ENCODE data around the gene SLC25A15.
"Not testable (repeated sequence)": the region's sequence is repeated elsewhere in the genome, so short reads cannot be mapped to it uniquely, and the experiment has no call there.

Gene SLC25A15

DNA sequence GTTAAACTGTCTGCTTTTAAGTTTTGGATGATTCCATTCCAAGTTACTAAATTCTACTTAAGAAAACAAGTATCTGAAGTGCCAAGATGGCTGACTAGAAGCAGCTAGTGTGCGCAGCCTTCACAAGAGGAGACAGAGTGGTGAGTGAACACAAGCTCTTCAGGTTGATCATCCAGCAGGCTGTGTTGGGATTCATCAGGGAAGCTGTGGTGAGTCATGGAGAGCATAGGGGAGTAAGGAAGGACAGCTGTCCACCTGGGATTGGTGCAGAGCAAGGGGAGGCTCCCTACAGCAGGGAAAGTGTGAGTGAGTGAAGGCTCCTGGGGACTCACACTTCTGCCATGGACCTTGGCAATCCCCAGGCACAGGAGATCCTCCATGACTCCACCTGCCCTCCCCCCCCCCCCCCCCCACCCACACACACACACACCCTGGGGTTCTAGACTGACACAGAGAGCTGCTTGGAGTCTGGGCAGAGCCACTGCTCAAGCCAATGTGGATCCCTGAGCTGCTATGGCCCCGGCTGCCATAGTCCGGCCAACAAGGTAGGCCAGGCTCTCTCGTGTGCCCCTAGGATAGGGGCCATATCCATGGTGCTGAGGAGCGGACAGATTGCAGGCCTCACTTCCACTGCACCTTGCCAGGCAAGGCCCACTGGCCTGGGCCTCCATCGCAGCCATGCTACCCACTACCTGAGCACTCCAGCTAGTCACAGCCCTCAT lies 23.5 kb downstream of the SLC25A15 start:
- in situ Hi-C loops (cut with MboI; ENCODE audit: low sequenced_read_pairs): no loop called here

DNA sequence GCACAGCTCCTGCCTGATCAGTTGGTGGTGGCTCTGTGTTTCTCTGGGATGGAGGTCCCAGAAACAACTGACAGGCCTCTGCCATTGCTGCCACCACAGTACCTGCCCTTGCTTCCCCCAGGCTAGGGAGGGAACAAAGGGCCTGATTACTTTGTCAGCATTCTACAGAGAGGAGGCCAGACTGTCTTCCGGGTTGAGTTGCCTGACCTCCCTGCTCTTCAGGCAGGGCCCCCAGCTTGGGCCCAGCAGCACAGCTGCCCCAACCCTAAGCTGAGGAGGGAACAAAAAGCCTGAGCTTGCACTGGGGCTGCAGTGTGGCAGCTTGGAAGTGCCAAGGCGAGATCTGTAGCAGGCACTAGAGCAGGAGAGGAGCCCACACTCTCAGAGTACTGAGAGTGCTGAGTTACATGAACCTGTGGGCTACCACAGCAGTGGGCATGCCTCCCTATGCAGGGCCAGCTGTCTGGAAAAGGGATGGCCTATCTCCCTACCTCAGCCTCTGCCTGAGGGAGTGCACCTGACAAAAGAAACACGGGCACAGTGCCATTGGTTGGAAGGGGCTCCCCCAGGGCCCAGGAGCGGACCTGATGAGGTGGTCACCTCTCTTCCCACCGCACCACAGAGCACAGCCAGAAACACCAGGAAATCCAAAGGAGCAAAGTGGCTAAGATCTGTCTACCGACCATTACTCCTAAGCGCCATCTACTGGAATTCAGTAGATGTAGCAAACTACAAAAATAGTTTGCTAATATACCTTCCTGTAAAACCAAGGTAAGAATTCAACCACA lies 24.4 kb downstream of the SLC25A15 start:
- in situ Hi-C loops (cut with MboI; ENCODE audit: low sequenced_read_pairs): no loop called here

DNA sequence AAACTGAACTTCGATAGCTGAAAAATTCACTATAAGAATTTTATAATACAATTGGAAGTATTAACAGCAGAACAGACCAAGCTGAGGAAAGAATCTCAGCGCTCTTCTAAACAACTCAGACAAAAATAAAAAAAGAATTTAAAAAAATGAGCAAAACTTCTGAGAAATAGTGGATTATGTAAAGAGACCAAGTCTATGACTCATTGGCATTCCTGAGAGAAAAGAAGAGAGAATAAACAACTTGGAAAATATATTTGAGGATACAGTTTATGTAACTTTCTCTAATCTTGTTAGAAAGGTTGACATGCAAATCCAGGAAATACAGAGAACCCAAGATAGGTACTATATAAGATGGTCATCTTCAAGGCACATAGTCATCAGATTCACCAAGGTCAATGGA lies 25.4 kb downstream of the SLC25A15 start:
- in situ Hi-C loops (cut with MboI; ENCODE audit: low sequenced_read_pairs): no loop called here

DNA sequence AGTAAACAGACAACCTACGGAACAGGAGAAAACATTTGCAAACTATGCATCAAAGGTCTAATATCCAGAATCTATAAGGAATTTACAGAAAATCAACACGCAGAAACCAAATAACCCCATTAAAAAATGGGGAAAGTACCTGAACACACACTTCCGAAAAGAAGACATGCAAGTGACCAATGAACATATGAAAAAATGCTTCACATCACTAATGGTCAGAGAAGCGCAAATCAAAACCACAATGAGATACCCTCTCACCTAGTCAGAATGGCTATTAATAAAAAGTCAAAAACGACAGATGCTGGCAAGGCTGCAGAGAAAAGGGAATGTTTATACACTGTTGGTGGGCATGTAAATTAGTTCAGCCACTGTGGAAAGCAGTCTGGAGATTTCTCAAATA lies 29.5 kb downstream of the SLC25A15 start:
- in situ Hi-C loops (cut with MboI; ENCODE audit: low sequenced_read_pairs): no loop called here

DNA sequence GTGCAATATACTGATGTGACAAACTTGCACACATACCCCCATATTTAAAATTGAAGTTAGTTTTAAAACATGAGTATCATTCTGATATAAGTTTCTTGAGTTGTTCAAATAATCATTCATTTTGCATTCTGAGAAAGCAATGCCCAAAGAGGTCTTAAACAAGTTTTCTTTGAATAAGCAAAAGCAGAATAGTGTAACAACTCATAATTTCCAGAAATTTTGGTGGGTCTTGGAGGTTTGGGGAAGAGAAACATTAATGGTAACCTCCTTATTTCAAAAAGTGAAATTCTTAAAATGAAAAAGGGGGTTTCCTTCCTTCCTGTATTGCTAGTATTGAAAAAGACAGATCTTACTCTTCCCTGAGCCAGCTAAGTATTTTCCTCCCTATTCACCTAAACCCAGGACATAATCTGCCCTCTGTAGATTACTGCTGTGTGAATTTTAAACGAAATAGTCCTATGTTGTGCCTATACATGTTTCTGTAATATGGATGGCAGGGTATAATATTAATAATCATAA lies 30.4 kb downstream of the SLC25A15 start:
- in situ Hi-C loops (cut with MboI; ENCODE audit: low sequenced_read_pairs): no loop called here

DNA sequence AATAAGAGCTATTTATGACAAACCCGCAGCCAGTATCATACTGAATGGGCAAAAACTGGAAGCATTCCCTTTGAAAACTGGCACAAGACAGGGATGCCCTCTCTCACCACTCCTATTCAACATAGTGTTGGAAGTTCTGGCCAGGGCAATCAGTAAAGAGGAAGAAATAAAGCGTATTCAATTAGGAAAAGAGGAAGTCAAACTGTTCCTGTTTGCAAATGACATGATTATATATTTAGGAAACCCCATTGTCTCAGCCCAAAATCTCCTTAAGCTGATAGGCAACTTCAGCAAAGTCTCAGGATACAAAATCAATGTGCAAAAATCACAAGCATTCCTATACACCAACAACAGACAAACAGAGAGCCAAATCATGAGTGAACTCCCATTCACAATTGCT lies 50.3 kb downstream of the SLC25A15 start:
- in situ Hi-C loops (cut with MboI; ENCODE audit: low sequenced_read_pairs): not testable (repeated sequence)

DNA sequence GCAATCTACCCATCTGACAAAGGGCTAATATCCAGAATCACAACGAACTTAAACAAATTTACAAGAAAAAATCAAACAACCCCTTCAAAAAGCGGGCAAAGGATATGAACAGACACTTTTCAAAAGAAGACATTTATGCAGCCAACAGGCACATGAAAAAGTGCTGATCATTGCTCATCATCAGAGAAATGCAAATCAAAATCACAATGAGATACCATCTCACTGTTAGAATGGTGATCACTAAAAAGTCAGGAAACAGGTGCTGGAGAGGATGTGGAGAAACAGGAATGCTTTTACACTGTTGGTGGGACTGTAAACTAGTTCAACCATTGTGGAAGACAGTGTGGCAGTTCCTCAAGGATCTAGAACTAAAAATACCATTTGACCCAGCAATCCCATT lies 51.5 kb downstream of the SLC25A15 start:
- in situ Hi-C loops (cut with MboI; ENCODE audit: low sequenced_read_pairs): not testable (repeated sequence)
